SK-N-SH treated with all-trans-retinoic acid at 6 μM for 48 hours (cell line): ENCODE measurements around the gene FAS.

Experiments used
- ATAC-seq: fragments of 200-7000 bp; cut with Tn5 transposase; 3 replicates; pipeline ENCODE4 v1.9.1; 2020; ENCODE audit warnings: mild to moderate bottlenecking, moderate library complexity
- ARNTL ChIP-seq: fragments of 450-650 bp; formaldehyde crosslinking; IDR thresholded peaks from 2 replicates; pipeline ENCODE4 v1.5.0; 2020; ENCODE audit warnings: low read depth, mild to moderate bottlenecking, moderate library complexity, borderline replicate concordance
- BACH2 ChIP-seq: fragments of 250-450 bp; sonication (Bioruptor Pico); IDR thresholded peaks from 2 replicates; pipeline ENCODE4 v1.9.0; 2021; ENCODE audit warnings: mild to moderate bottlenecking, borderline replicate concordance
- CREB5 ChIP-seq: fragments of 250-450 bp; sonication (Bioruptor Pico); IDR thresholded peaks from 2 replicates; pipeline ENCODE4 v1.5.1; 2020; ENCODE audit warnings: low read depth, mild to moderate bottlenecking, moderate library complexity
- CSDC2 ChIP-seq: fragments of 250-450 bp; sonication (Bioruptor Pico); IDR thresholded peaks from 2 replicates; pipeline ENCODE4 v1.5.0; 2020; ENCODE audit warnings: mild to moderate bottlenecking, moderate library complexity
- CSRNP3 ChIP-seq: fragments of 250-450 bp; sonication (Bioruptor Pico); IDR thresholded peaks from 2 replicates; pipeline ENCODE4 v1.5.1; 2021; ENCODE audit warnings: mild to moderate bottlenecking, moderate library complexity
- ESRRG ChIP-seq: fragments of 250-450 bp; sonication (Bioruptor Pico); IDR thresholded peaks from 2 replicates; pipeline ENCODE4 v1.6.1; 2021; ENCODE audit warnings: mild to moderate bottlenecking
- GLIS3 ChIP-seq: fragments of 250-450 bp; sonication (Bioruptor Pico); IDR thresholded peaks from 2 replicates; pipeline ENCODE4 v1.5.0; 2020; ENCODE audit warnings: mild to moderate bottlenecking, moderate library complexity
- ISL1 ChIP-seq: fragments of 250-450 bp; sonication (Bioruptor Pico); IDR thresholded peaks from 2 replicates; pipeline ENCODE4 v2.1.2; 2022; ENCODE audit warnings: mild to moderate bottlenecking, moderate library complexity
- OSR1 ChIP-seq: fragments of 250-450 bp; sonication (Bioruptor Pico); IDR thresholded peaks from 2 replicates; pipeline ENCODE4 v1.8.0; 2022; ENCODE audit warnings: moderate library complexity, mild to moderate bottlenecking, inconsistent platforms
- POU6F1 ChIP-seq: fragments of 250-450 bp; sonication (Bioruptor Pico); IDR thresholded peaks from 2 replicates; pipeline ENCODE4 v1.8.0; 2021; ENCODE audit warnings: low read depth, mild to moderate bottlenecking, moderate library complexity, borderline replicate concordance
- RARB ChIP-seq: fragments of 250-450 bp; sonication (Bioruptor Pico); IDR thresholded peaks from 2 replicates; pipeline ENCODE4 v1.8.0; 2021; ENCODE audit warnings: mild to moderate bottlenecking, moderate library complexity
- TCF4 ChIP-seq: fragments of 250-450 bp; sonication (Bioruptor Pico); IDR thresholded peaks from 2 replicates; pipeline ENCODE4 v1.8.0; 2021; ENCODE audit warnings: mild to moderate bottlenecking, moderate library complexity, borderline replicate concordance
- TOX ChIP-seq: fragments of 250-450 bp; sonication (Bioruptor Pico); IDR thresholded peaks from 2 replicates; pipeline ENCODE4 v1.8.0; 2021; ENCODE audit warnings: mild to moderate bottlenecking, moderate library complexity, borderline replicate concordance
- TSHZ2 ChIP-seq: fragments of 250-450 bp; sonication (Bioruptor Pico); IDR thresholded peaks from 2 replicates; pipeline ENCODE4 v1.5.0; 2020; ENCODE audit warnings: mild to moderate bottlenecking, moderate library complexity
- ZC3H10 ChIP-seq: fragments of 250-450 bp; sonication (Bioruptor Pico); IDR thresholded peaks from 2 replicates; pipeline ENCODE4 v1.5.1; 2021; ENCODE audit warnings: mild to moderate bottlenecking, moderate library complexity
- ZFP3 ChIP-seq: fragments of 250-450 bp; sonication (Bioruptor Pico); IDR thresholded peaks from 2 replicates; pipeline ENCODE4 v1.5.0; 2020; ENCODE audit warnings: mild to moderate bottlenecking, moderate library complexity
- ZFP30 ChIP-seq: fragments of 450-650 bp; formaldehyde crosslinking; IDR thresholded peaks from 2 replicates; pipeline ENCODE4 v1.5.0; 2022; ENCODE audit warnings: mild to moderate bottlenecking, moderate library complexity
- ZNF565 ChIP-seq: fragments of 450-650 bp; formaldehyde crosslinking; conservative IDR thresholded peaks from 2 replicates; pipeline ENCODE4 v1.5.0; 2020; ENCODE audit warnings: low read depth, mild to moderate bottlenecking, moderate library complexity
- ZNF70 ChIP-seq: fragments of 450-650 bp; formaldehyde crosslinking; IDR thresholded peaks from 2 replicates; pipeline ENCODE4 v1.5.0; 2020; ENCODE audit warnings: mild to moderate bottlenecking, moderate library complexity

Gene FAS

GRCh38 chr10:88960802-88961201 lies 29.8 kb upstream of the FAS start:
- ATAC-seq = no peak
- TF ChIP-seq CSRNP3 (CRISPR knock-in tag) (no peak), ZFP30 (CRISPR knock-in tag) (no peak)

- ATAC-seq = no peak
Observed at GRCh38 chr10:88961266-88961665, 29.3 kb upstream of the FAS start.

GRCh38 chr10:88962336-88962735 lies 28.3 kb upstream of the FAS start:
- no peak for TF ChIP-seq BACH2 (CRISPR knock-in tag)
- no peak for TF ChIP-seq TSHZ2 (CRISPR knock-in tag)
- no peak for TF ChIP-seq CSRNP3 (CRISPR knock-in tag)
- TF ChIP-seq GLIS3 (CRISPR knock-in tag) = no peak
- no peak for TF ChIP-seq OSR1 (CRISPR knock-in tag)
- ATAC-seq = no peak

More at GRCh38 chr10:88961266-88961665, 29.3 kb upstream of the FAS start:
- TF ChIP-seq TCF4 (CRISPR knock-in tag) (no peak), CSDC2 (CRISPR knock-in tag) (no peak), OSR1 (CRISPR knock-in tag) (no peak), RARB (CRISPR knock-in tag) (no peak), POU6F1 (no peak), TOX (no peak), ZNF565 (CRISPR knock-in tag) (no peak), ZFP3 (CRISPR knock-in tag) (no peak), ARNTL (CRISPR knock-in tag) (no peak), ISL1 (CRISPR knock-in tag) (no peak), CSRNP3 (CRISPR knock-in tag) (no peak), ESRRG (CRISPR knock-in tag) (no peak)
- TF ChIP-seq, all 23 proteins: peak for 0

- TF ChIP-seq ZFP3 (CRISPR knock-in tag) (no peak), CSDC2 (CRISPR knock-in tag) (no peak), TOX (no peak), ZFP30 (CRISPR knock-in tag) (no peak), POU6F1 (no peak), ISL1 (CRISPR knock-in tag) (no peak), ZC3H10 (no peak), CREB5 (no peak), ZNF70 (CRISPR knock-in tag) (no peak), CSRNP3 (CRISPR knock-in tag) (no peak), ARNTL (CRISPR knock-in tag) (no peak)
- no peak for ATAC-seq
Observed at GRCh38 chr10:88963318-88963717, 27.3 kb upstream of the FAS start.
